Mesenchymal stem cell (in vitro differentiated cells and primary cell): ENCODE measurements around the gene SELENOT.

ENCODE experiments used
- DNase-seq: peaks from one replicate; pipeline ENCODE4 v3.0.0-alpha.2; 2013
- H2AFZ ChIP-seq: one replicate; pipeline ENCODE4 v1.6.1; 2013; ENCODE audit warnings: low read depth, mild to moderate bottlenecking, control low read depth, inconsistent platforms, low read length, moderate library complexity
- H2AK5ac ChIP-seq: 2 replicates; pipeline ENCODE4 v1.6.1; 2013; ENCODE audit warnings: low read length, moderate library complexity, mild to moderate bottlenecking, inconsistent platforms; ENCODE audit not compliant: severe bottlenecking
- H2BK120ac ChIP-seq: one replicate; pipeline ENCODE4 v1.6.1; 2013; ENCODE audit warnings: low read depth, mild to moderate bottlenecking, inconsistent platforms, low read length, moderate library complexity
- H2BK12ac ChIP-seq, 2 experiments: one replicate each; pipeline ENCODE4 v1.6.1; 2013; ENCODE audit warnings: inconsistent platforms in 2 of 2, low read length in 2 of 2, mild to moderate bottlenecking in 2 of 2, moderate library complexity in 2 of 2, control low read depth in 1 of 2
- H2BK15ac ChIP-seq: one replicate; pipeline ENCODE4 v1.6.1; 2013; ENCODE audit warnings: mild to moderate bottlenecking, low read depth, inconsistent platforms; ENCODE audit not compliant: poor library complexity, severe bottlenecking
- H2BK5ac ChIP-seq: 2 replicates; pipeline ENCODE4 v1.6.1; 2013; ENCODE audit warnings: low read depth, mild to moderate bottlenecking, low read length, control low read depth, inconsistent platforms; ENCODE audit not compliant: poor library complexity, severe bottlenecking
- H3K14ac ChIP-seq, 2 experiments: one replicate each; pipeline ENCODE4 v1.6.1; 2013; ENCODE audit warnings: inconsistent platforms in 2 of 2, low read length in 2 of 2, control low read depth in 1 of 2, mild to moderate bottlenecking in 1 of 2, moderate library complexity in 1 of 2
- H3K18ac ChIP-seq, 2 experiments: one replicate each; pipeline ENCODE4 v1.6.1; 2013; ENCODE audit warnings: inconsistent platforms in 2 of 2, low read length in 2 of 2, control low read depth in 1 of 2, low read depth in 1 of 2, mild to moderate bottlenecking in 1 of 2
- H3K23ac ChIP-seq, 2 experiments: one replicate each; pipeline ENCODE4 v1.6.1; 2013; ENCODE audit warnings: inconsistent platforms in 2 of 2, low read length in 2 of 2, mild to moderate bottlenecking in 2 of 2, moderate library complexity in 2 of 2, control low read depth in 1 of 2
- H3K27ac ChIP-seq: 2 replicates; pipeline ENCODE4 v1.5.1; 2013; ENCODE audit warnings: mild to moderate bottlenecking, moderate library complexity, low read length, control low read depth, inconsistent platforms; ENCODE audit not compliant: poor library complexity, severe bottlenecking
- H3K27me3 ChIP-seq, 2 experiments: 2 replicates each; pipeline versions ENCODE4 v1.6.1 to v1.7.0; 2013; ENCODE audit warnings: low read length in 2 of 2, mild to moderate bottlenecking in 2 of 2, moderate library complexity in 2 of 2, control low read depth in 1 of 2, inconsistent platforms in 1 of 2; ENCODE audit not compliant: control insufficient read depth in 1 of 2, insufficient read depth in 1 of 2
- H3K36me3 ChIP-seq, 2 experiments: 2 replicates each; pipeline versions ENCODE4 v1.6.1 to v1.7.0; 2013; ENCODE audit warnings: low read length in 2 of 2, control low read depth in 1 of 2, inconsistent platforms in 1 of 2, low read depth in 1 of 2, mild to moderate bottlenecking in 1 of 2; ENCODE audit not compliant: insufficient read depth in 2 of 2, control insufficient read depth in 1 of 2
- H3K4ac ChIP-seq, 2 experiments: one replicate each; pipeline ENCODE4 v1.6.1; 2013; ENCODE audit warnings: inconsistent platforms in 2 of 2, low read length in 2 of 2, mild to moderate bottlenecking in 2 of 2, moderate library complexity in 2 of 2, control low read depth in 1 of 2, low read depth in 1 of 2
- H3K4me1 ChIP-seq: 2 replicates; pipeline ENCODE4 v1.6.1; 2013; ENCODE audit warnings: low read depth, low read length, control low read depth; ENCODE audit not compliant: control insufficient read depth, insufficient read depth
- H3K4me2 ChIP-seq: 2 replicates; pipeline ENCODE4 v1.6.1; 2013; ENCODE audit warnings: low read length, mild to moderate bottlenecking, inconsistent platforms; ENCODE audit not compliant: poor library complexity, severe bottlenecking
- H3K4me3 ChIP-seq, 2 experiments: 2 replicates each; pipeline versions ENCODE4 v1.5.1 to v1.7.0; 2013; ENCODE audit warnings: low read length in 2 of 2, mild to moderate bottlenecking in 2 of 2, control low read depth in 1 of 2, low read depth in 1 of 2; ENCODE audit not compliant: insufficient read depth in 1 of 2
- H3K79me1 ChIP-seq: replicated peaks from 2 replicates; pipeline ENCODE4 v1.6.1; 2013; ENCODE audit warnings: mild to moderate bottlenecking, control low read depth, low read length, inconsistent platforms; ENCODE audit not compliant: poor library complexity, severe bottlenecking
- H3K9ac ChIP-seq: 2 replicates; pipeline ENCODE4 v1.7.0; 2013; ENCODE audit warnings: mild to moderate bottlenecking, low read length, moderate library complexity
- H3K9me3 ChIP-seq: 2 replicates; pipeline ENCODE4 v1.7.0; 2013; ENCODE audit warnings: mild to moderate bottlenecking, low read length; ENCODE audit not compliant: control insufficient read depth
- H4K8ac ChIP-seq: one replicate; pipeline ENCODE4 v1.6.1; 2013; ENCODE audit warnings: inconsistent platforms, mild to moderate bottlenecking, low read length, moderate library complexity
- H4K91ac ChIP-seq: one replicate; pipeline ENCODE4 v1.6.1; 2013; ENCODE audit warnings: mild to moderate bottlenecking, low read length, inconsistent platforms
- WGBS: methylation state at CpG from one replicate; pipeline ENCODE4 v1.1.7; 2013; ENCODE audit warnings: mixed read lengths; 5-methylcytosine and 5-hydroxymethylcytosine counted together

Gene SELENOT

DNA sequence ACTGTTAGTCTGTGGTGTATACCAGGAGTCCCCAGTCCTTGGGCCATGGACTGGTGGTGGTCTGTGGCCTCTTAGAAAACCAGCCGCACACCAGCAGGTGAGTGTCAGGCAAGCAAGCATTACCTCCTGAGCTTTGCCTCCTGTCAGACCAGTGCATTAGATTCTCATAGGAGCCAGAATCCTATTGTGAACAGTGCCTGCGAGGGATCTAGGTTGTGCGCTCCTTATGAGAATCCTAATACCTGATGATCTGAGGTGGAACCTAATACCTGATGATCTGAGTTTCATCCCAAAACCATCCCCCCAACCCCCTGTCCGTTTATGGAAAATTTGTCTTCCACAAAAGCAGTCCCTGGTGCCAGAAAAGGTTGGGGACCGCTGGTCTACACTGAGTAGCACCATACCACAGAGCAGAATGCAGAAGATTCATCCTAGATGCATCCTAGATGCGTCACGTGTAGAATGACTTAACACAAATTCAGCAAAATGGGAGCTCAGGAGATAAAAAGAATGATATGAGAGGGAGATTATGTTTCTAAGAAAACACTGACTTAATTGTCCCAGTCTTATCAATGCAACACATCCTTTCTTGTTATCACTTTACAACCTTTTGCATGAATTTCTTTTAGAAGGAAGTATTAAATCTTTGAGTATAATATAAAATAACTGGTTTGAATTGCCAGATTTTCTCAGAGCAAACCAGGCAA lies 28.5 kb downstream of the SELENOT start:
- no peak overlapping the region for H3K18ac ChIP-seq
- DNase-seq = no peak
- no peak overlapping the region for H3K4me2 ChIP-seq
- H4K91ac ChIP-seq = no peak overlapping the region
- peaks cover 6% of the 10 kb centered on the region for H3K79me1 ChIP-seq
- H2AFZ ChIP-seq = no peak overlapping the region
- H2BK15ac ChIP-seq = no peak overlapping the region
- 98% methylated on average over 5 of the region's 7 CpGs for WGBS
- H3K4ac ChIP-seq = no peak overlapping the region
- no peak overlapping the region for H2AK5ac ChIP-seq
- no peaks in the 10 kb centered on the region for H3K9me3 ChIP-seq
- no peak overlapping the region for H2BK120ac ChIP-seq
- H2BK12ac ChIP-seq = no peak overlapping the region
- H4K8ac ChIP-seq = no peak overlapping the region
- no peak overlapping the region for H3K4me3 ChIP-seq
- no peak overlapping the region for H3K23ac ChIP-seq
- no peaks in the 10 kb centered on the region for H3K27me3 ChIP-seq
- no peaks in the 10 kb centered on the region for H3K4me1 ChIP-seq
- peaks cover 8 to 44% of the 10 kb centered on the region in 2 experiments for H3K36me3 ChIP-seq
- no peak overlapping the region for H3K9ac ChIP-seq
- H3K27ac ChIP-seq = no peak overlapping the region
- H2BK5ac ChIP-seq = no peak overlapping the region
- H3K14ac ChIP-seq = no peak overlapping the region

GRCh38 chr3:150635076-150635475 lies 32.0 kb downstream of the SELENOT start:
- WGBS = 83% methylated on average over 6 of the region's 6 CpGs
- H3K9me3 ChIP-seq = no peaks in the 10 kb centered on the region
- H3K79me1 ChIP-seq = peaks cover 4% of the 10 kb centered on the region
- H2BK5ac ChIP-seq = no peak overlapping the region
- no peak overlapping the region for H2BK120ac ChIP-seq
- no peak overlapping the region for H3K27ac ChIP-seq
- no peak overlapping the region for H2BK12ac ChIP-seq
- H2AK5ac ChIP-seq = no peak overlapping the region
- H3K4me1 ChIP-seq = no peaks in the 10 kb centered on the region
- no peak overlapping the region for H3K4ac ChIP-seq
- H2AFZ ChIP-seq = peak overlapping the region; percentile 14
- H4K91ac ChIP-seq = no peak overlapping the region
- H3K4me3 ChIP-seq = no peak overlapping the region
- H3K23ac ChIP-seq = no peak overlapping the region
- peak overlapping the region in 1 of 2 experiments; percentile 11 for H3K18ac ChIP-seq
- DNase-seq = peak; percentile 11
- no peak overlapping the region for H2BK15ac ChIP-seq
- H3K9ac ChIP-seq = no peak overlapping the region
- no peaks in the 10 kb centered on the region for H3K27me3 ChIP-seq
- no peak overlapping the region for H3K14ac ChIP-seq
- no peak overlapping the region for H4K8ac ChIP-seq
- peaks cover 6 to 19% of the 10 kb centered on the region in 2 experiments for H3K36me3 ChIP-seq
- no peak overlapping the region for H3K4me2 ChIP-seq

- H2BK5ac ChIP-seq = no peak overlapping the region
- peak; percentile 18 for DNase-seq
- no peak overlapping the region for H2AFZ ChIP-seq
- no peak overlapping the region for H3K14ac ChIP-seq
- H2BK15ac ChIP-seq = no peak overlapping the region
- no peak overlapping the region for H3K23ac ChIP-seq
- no peak overlapping the region for H2BK120ac ChIP-seq
- peaks cover 6 to 14% of the 10 kb centered on the region in 2 experiments for H3K36me3 ChIP-seq
- no peak overlapping the region for H3K18ac ChIP-seq
- no peaks in the 10 kb centered on the region for H3K27me3 ChIP-seq
- no peak overlapping the region for H4K8ac ChIP-seq
- H3K4me3 ChIP-seq = no peak overlapping the region
- no peak overlapping the region for H4K91ac ChIP-seq
- H3K4ac ChIP-seq = no peak overlapping the region
- H2BK12ac ChIP-seq = no peak overlapping the region
- H3K79me1 ChIP-seq = peaks cover 4% of the 10 kb centered on the region
- no peak overlapping the region for H3K4me2 ChIP-seq
- no peak overlapping the region for H3K27ac ChIP-seq
- no CpG with 5 or more reads among the region's 1 CpG for WGBS
- H3K9me3 ChIP-seq = no peaks in the 10 kb centered on the region
- H3K9ac ChIP-seq = no peak overlapping the region
- H3K4me1 ChIP-seq = no peaks in the 10 kb centered on the region
- no peak overlapping the region for H2AK5ac ChIP-seq
These were observed 32.4 kb downstream of the SELENOT start for GRCh38 chr3:150635526-150635925.

GRCh38 chr3:150636258-150636657 lies 33.1 kb downstream of the SELENOT start:
- peaks cover 4% of the 10 kb centered on the region for H3K79me1 ChIP-seq
- 97% methylated on average over 3 of the region's 5 CpGs for WGBS
- no peaks in the 10 kb centered on the region for H3K4me1 ChIP-seq
- no peak overlapping the region for H2BK12ac ChIP-seq
- H2BK120ac ChIP-seq = no peak overlapping the region
- H3K27me3 ChIP-seq = no peaks in the 10 kb centered on the region
- H3K9me3 ChIP-seq = no peaks in the 10 kb centered on the region
- H3K9ac ChIP-seq = no peak overlapping the region
- no peak overlapping the region for H4K8ac ChIP-seq
- no peak overlapping the region for H3K18ac ChIP-seq
- no peak overlapping the region for H3K4me3 ChIP-seq
- H3K36me3 ChIP-seq = peaks cover 3 to 8% of the 10 kb centered on the region in 2 experiments
- H2AFZ ChIP-seq = no peak overlapping the region
- no peak overlapping the region for H3K4me2 ChIP-seq
- no peak overlapping the region for H4K91ac ChIP-seq
- no peak overlapping the region for H2AK5ac ChIP-seq
- no peak overlapping the region for H2BK5ac ChIP-seq
- H2BK15ac ChIP-seq = no peak overlapping the region
- H3K14ac ChIP-seq = no peak overlapping the region
- no peak overlapping the region for H3K23ac ChIP-seq
- H3K4ac ChIP-seq = no peak overlapping the region
- no peak for DNase-seq
- no peak overlapping the region for H3K27ac ChIP-seq
